Measurements from ENCODE around the gene AMN.

- TF ChIP-seq EP300 (IDR thresholded peaks at IDR 0.05) (no peak), CTCF (IDR thresholded peaks at IDR 0.05) (no peak)
These were observed 49.6 kb downstream of the AMN start for GRCh38 chr14:102971836-102972606.

Measured in ovary (tissue), 3 donors.